GM23338 (cell line): Measurements from ENCODE around the gene ESYT2. TPM values are rescaled to one million over a fixed set of nuclear protein-coding genes. Genes with fewer than 3 reads are reported as not detected.

Experiments used
- CREB1 ChIP-seq: fragments of 250-450 bp; sonication (Bioruptor Pico); IDR thresholded peaks from 2 replicates; pipeline ENCODE4 v1.5.0; 2020; ENCODE audit warnings: low read depth, mild to moderate bottlenecking, moderate library complexity
- ETS1 ChIP-seq: IDR thresholded peaks from 2 replicates; pipeline ENCODE4 v1.6.1; 2016; ENCODE audit warnings: antibody characterized with exemption
- EZH2 ChIP-seq: fragments of 200-600 bp; sonication (generic); IDR thresholded peaks from one replicate; pipeline ENCODE4 v1.8.0; 2017; ENCODE audit warnings: antibody characterized with exemption, mild to moderate bottlenecking, low read depth; ENCODE audit not compliant: unreplicated experiment
- EZH2phosphoT487 ChIP-seq: fragments of 200-600 bp; sonication (generic); IDR thresholded peaks from one replicate; pipeline ENCODE4 v1.8.1; 2018; ENCODE audit warnings: antibody characterized with exemption; ENCODE audit not compliant: unreplicated experiment
- JUNB ChIP-seq: IDR thresholded peaks from one replicate; pipeline ENCODE4 v1.6.1; 2016; ENCODE audit warnings: antibody characterized with exemption; ENCODE audit not compliant: unreplicated experiment
- NANOG ChIP-seq: IDR thresholded peaks from 2 replicates; pipeline ENCODE4 v1.6.1; 2016; ENCODE audit warnings: antibody characterized with exemption, borderline replicate concordance
- REST ChIP-seq: IDR thresholded peaks from one replicate; pipeline ENCODE4 v1.6.1; 2018; ENCODE audit warnings: antibody characterized with exemption; ENCODE audit not compliant: unreplicated experiment
- STAT1 ChIP-seq: IDR thresholded peaks from one replicate; pipeline ENCODE4 v1.6.1; 2016; ENCODE audit warnings: antibody characterized with exemption; ENCODE audit not compliant: unreplicated experiment
- ZNF462 ChIP-seq: fragments of 250-450 bp; sonication (Bioruptor Pico); IDR thresholded peaks from 2 replicates; pipeline ENCODE4 v1.5.0; 2020; ENCODE audit warnings: mild to moderate bottlenecking, moderate library complexity
- polyA plus RNA-seq: library from polyadenylated mRNA; unstranded; fragments of >200 nt; fragmentation: Nextera tagmentation; extraction: Ambion mirVana; gene quantifications from 2 replicates; pipeline ENCODE4 v1.2.1, GENCODE V29; 2016
- total RNA-seq: library from RNA; depleted of rRNA; stranded (reverse); fragments of >200 nt; shearing (Covaris generic); gene quantifications from 2 replicates; pipeline ENCODE4 v1.2.3, GENCODE V29; 2014

Gene ESYT2
- total and polyA plus RNA-seq, 2 experiments from 2014 or later = 9.6 to 52.7 TPM

GRCh38 chr7:158733220-158733519 lies 96.1 kb downstream of the ESYT2 start (continued):
- TF ChIP-seq ZNF462 (CRISPR knock-in tag) (no peak), NANOG (no peak), EZH2phosphoT487 (no peak), REST (no peak), STAT1 (no peak), CREB1 (CRISPR knock-in tag) (no peak), JUNB (no peak), ETS1 (no peak), EZH2 (no peak)
